Measurements from ENCODE around the gene ST6GALNAC6. TPM values are rescaled to one million over a fixed set of nuclear protein-coding genes. Genes with fewer than 3 reads are reported as not detected.
A peak's percentile ranks its signal among the peaks of the same experiment; 100 is the strongest.

Gene ST6GALNAC6
- total and polyA plus RNA-seq, 2 of the 8 experiments (the other 6 are each of a cell fraction or from before 2014, with no cell fraction given): 43.7 to 64.4 TPM

DNA sequence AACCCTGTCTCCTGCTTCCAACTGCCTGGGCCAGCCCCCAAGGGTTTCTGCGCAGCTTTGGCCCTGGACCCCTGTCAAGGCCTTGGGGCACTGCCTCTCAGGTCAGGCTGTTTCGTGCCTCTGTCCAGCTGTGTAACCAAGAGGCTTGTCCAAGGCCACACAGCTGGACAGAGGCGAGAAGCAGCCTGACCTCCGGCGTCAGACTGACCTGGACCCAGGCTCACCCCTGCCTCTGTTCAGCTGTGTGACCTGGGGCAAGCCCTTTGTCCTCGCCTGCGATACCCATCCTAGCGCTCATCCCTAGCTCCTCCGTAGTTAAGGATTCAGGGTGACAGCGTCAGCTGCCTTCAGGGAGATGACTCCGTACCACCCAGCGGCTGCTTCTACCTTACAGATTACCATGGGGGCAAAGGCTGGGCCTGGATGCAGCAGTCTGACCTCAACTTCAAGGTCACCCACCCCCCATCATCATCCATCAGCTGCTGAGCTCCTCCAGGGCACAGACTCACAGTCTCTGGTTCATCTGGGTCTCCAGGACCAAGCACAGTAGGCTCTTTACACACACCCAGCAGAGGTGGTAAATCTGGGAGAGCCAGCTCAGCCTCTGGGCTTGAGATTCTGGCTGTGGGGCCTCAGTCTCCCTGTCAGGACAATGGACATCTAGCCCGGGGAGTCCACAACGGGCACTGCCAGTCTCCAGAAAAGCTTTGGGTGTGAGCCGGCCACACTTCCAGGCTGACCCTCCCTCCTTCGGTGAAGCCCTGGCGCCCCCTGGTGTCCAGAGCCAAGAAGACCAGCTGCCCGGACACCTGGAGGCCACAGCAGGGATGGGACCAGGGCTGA is 29.9 kb downstream of the ST6GALNAC6 start:
- no peak overlapping the region for H4K91ac ChIP-seq (replicated peaks; ENCODE audit: insufficient read length, low read length)
- no peak overlapping the region for H4K5ac ChIP-seq (ENCODE audit: insufficient read length, low read depth, low read length)
- 71% methylated on average over 18 of the region's 18 CpGs; no CpG with 5 or more reads in 1 of the 2 experiments for WGBS, 2 experiments (ENCODE audit: extremely low coverage in 1 of 2, insufficient coverage in 1 of 2, insufficient read length in 1 of 2, insufficient replicate concordance in 2 of 2, low coverage in 1 of 2, low lambda C conversion rate in 2 of 2, missing lambda C conversion rate in 1 of 2)
- H3K4me3 ChIP-seq (ENCODE audit: extremely low read depth in 1 of 4, insufficient read depth in 2 of 4, low read depth in 3 of 4, low read length in 4 of 4): no peak overlapping the region
- no peaks in the 10 kb centered on the region for H3K79me2 ChIP-seq (ENCODE audit: control insufficient read depth in 1 of 2, insufficient read depth in 2 of 2, low read length in 2 of 2)
- H3K4me2 ChIP-seq (ENCODE audit: insufficient read depth in 1 of 2, low read depth in 2 of 2, low read length in 2 of 2): no peak overlapping the region
- peak; percentile 59 to 98 for DNase-seq (ENCODE audit: low read depth in 1 of 2, low spot score in 2 of 2)
- H2AFZ ChIP-seq (ENCODE audit: low read length): no peak overlapping the region
- H3K36me3 ChIP-seq (ENCODE audit: control insufficient read depth in 2 of 4, insufficient read depth in 4 of 4, low read length in 3 of 4): no peaks in the 10 kb centered on the region
- peaks cover 4% of the 10 kb centered on the region; the same call in 1 of the 2 replicates for H3K23me2 ChIP-seq (ENCODE audit: low read depth, low read length)
- no peak overlapping the region for H2BK20ac ChIP-seq (ENCODE audit: low read length)
- no peak overlapping the region for H3K4ac ChIP-seq (replicated peaks; ENCODE audit: insufficient read length, low read depth, low read length)
- H3K79me1 ChIP-seq (ENCODE audit: low read depth, low read length): no peaks in the 10 kb centered on the region; the same call in 1 of the 2 replicates
- no peak overlapping the region for H3K27ac ChIP-seq (ENCODE audit: low read depth, low read length)
- H4K20me1 ChIP-seq (replicated peaks in 1 of 2; ENCODE audit: control insufficient read depth in 1 of 2, insufficient read depth in 2 of 2, low read length in 2 of 2): peaks cover 0 to 7% of the 10 kb centered on the region in 2 experiments
- ChIA-PET CTCF (ENCODE audit: partially characterized antibody) (interaction anchor here (0.5 to 9.2 kb wide), 77 partner anchors 9 to 404 kb away, joined by 3 to 116 read pairs (median 6); partner anchors contain the start of genes CFAP157, ENG, FPGS and PTRH1), POLR2A (ENCODE audit: partially characterized antibody) (interaction anchor here (0.7 to 1.7 kb wide), 21 partner anchors 8 to 379 kb away, joined by 3 to 7 read pairs (median 4); partner anchors contain the start of genes CDK9 and ENG)
- no peak overlapping the region for H3K56ac ChIP-seq (replicated peaks; ENCODE audit: insufficient read length, low read depth, low read length)
- H3K4me1 ChIP-seq (replicated peaks in 1 of 4; ENCODE audit: control insufficient read depth in 3 of 4, insufficient read depth in 4 of 4, low read length in 3 of 4): peaks cover 0 to 8% (median 2%) of the 10 kb centered on the region in 4 experiments; a peak in 1 of 7 replicates
- no peak overlapping the region for H2BK5ac ChIP-seq (ENCODE audit: low read depth, low read length)
- H3K9ac ChIP-seq (replicated peaks in 1 of 4; ENCODE audit: extremely low read depth in 1 of 4, low read depth in 3 of 4, low read length in 3 of 4): no peak overlapping the region
- H2BK15ac ChIP-seq (ENCODE audit: low read length): 0 out of 2 replicates have a peak overlapping the region, but pooled peaks have one; percentile 23
- H4K8ac ChIP-seq (ENCODE audit: extremely low read depth, insufficient read depth, low read length): no peak overlapping the region
- no peaks in the 10 kb centered on the region for H3K9me3 ChIP-seq (ENCODE audit: insufficient read depth in 2 of 2, low read depth in 1 of 2, low read length in 1 of 2)
- H2BK120ac ChIP-seq (replicated peaks; ENCODE audit: low read depth, low read length): no peak overlapping the region
- FAIRE-seq: no peak
- no peak overlapping the region for H3K14ac ChIP-seq (ENCODE audit: insufficient read length)
- H3K27me3 ChIP-seq (replicated peaks in 1 of 4; ENCODE audit: control insufficient read depth in 3 of 4, extremely low read depth in 1 of 4, insufficient read depth in 3 of 4, low read length in 3 of 4): no peaks in the 10 kb centered on the region; a peak in 1 of 7 replicates
- no peak overlapping the region for H3K23ac ChIP-seq (ENCODE audit: insufficient read length)
- H2AK5ac ChIP-seq (ENCODE audit: low read depth, low read length): no peak overlapping the region
- H3K18ac ChIP-seq (ENCODE audit: extremely low read depth, low read length): no peak overlapping the region
- H2BK12ac ChIP-seq (ENCODE audit: low read depth, low read length): no peak overlapping the region
- TF ChIP-seq SIN3A (conservative IDR thresholded peaks at IDR 0.05 in 1 of 2, IDR thresholded peaks at IDR 0.05 in 1 of 2; ENCODE audit: low read depth in 1 of 2, low read length in 2 of 2) (0 out of 4 replicates have a peak, but pooled peaks of 1 of the 2 experiments have one; percentile 32), SIRT6 (IDR thresholded peaks at IDR 0.05; ENCODE audit: low read length) (no peak), GABPA (IDR thresholded peaks at IDR 0.05; ENCODE audit: borderline replicate concordance, insufficient read depth, low read length) (peak; percentile 57; the same call in 1 of the 2 replicates), KDM4A (IDR thresholded peaks at IDR 0.05; ENCODE audit: low read depth, low read length, severe bottlenecking) (no peak), HDAC6 (IDR thresholded peaks at IDR 0.05; ENCODE audit: low read depth, low read length) (no peak)
- TF ChIP-seq, protein P1, sequence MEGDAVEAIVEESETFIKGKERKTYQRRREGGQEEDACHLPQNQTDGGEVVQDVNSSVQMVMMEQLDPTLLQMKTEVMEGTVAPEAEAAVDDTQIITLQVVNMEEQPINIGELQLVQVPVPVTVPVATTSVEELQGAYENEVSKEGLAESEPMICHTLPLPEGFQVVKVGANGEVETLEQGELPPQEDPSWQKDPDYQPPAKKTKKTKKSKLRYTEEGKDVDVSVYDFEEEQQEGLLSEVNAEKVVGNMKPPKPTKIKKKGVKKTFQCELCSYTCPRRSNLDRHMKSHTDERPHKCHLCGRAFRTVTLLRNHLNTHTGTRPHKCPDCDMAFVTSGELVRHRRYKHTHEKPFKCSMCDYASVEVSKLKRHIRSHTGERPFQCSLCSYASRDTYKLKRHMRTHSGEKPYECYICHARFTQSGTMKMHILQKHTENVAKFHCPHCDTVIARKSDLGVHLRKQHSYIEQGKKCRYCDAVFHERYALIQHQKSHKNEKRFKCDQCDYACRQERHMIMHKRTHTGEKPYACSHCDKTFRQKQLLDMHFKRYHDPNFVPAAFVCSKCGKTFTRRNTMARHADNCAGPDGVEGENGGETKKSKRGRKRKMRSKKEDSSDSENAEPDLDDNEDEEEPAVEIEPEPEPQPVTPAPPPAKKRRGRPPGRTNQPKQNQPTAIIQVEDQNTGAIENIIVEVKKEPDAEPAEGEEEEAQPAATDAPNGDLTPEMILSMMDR (IDR thresholded peaks at IDR 0.05; ENCODE audit: control extremely low read depth in 1 of 3, insufficient read depth in 1 of 3, low read depth in 1 of 3, low read length in 3 of 3): peak in 2 of 3 experiments; percentile 94 to 99; a peak in 3 of 4 replicates
- TF ChIP-seq, protein P2, sequence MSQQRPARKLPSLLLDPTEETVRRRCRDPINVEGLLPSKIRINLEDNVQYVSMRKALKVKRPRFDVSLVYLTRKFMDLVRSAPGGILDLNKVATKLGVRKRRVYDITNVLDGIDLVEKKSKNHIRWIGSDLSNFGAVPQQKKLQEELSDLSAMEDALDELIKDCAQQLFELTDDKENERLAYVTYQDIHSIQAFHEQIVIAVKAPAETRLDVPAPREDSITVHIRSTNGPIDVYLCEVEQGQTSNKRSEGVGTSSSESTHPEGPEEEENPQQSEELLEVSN (IDR thresholded peaks at IDR 0.05): no peak
